GM19328 (cell line): ENCODE results near the gene LAPTM4A.
"Not testable (repeated sequence)": the region's sequence is repeated elsewhere in the genome, so short reads cannot be mapped to it uniquely, and the experiment has no call there.

Experiments used
- ATAC-seq: cut with Tn5 transposase; IDR thresholded peaks from one replicate; pipeline ENCODE4 v1.9.1; 2021; ENCODE audit warnings: mild to moderate bottlenecking, moderate library complexity; ENCODE audit not compliant: unreplicated experiment

Gene LAPTM4A

DNA sequence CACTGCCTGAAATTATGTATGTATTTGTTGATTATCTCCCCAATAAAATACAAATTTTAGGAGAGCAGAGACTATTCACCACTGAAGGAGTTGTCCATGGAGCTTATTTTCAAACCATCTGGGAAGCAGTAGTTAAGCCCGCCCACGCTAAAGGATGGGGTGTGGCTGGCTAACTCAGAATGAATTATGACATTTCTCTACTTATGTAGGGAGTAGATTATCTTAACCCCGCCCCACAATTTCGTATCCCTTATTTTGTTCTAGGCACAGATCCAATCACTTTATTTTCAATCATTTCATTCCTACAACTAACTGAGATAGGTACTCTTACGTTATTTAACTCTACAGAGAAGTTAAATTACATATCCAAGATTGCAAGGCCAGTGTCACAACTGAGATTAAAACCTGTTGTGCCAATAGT is 1.4 kb upstream of the LAPTM4A start:
- no peak for ATAC-seq

- ATAC-seq: no peak
Observed at GRCh38 chr2:20052229-20052851, 912 bp upstream of the LAPTM4A start.

DNA sequence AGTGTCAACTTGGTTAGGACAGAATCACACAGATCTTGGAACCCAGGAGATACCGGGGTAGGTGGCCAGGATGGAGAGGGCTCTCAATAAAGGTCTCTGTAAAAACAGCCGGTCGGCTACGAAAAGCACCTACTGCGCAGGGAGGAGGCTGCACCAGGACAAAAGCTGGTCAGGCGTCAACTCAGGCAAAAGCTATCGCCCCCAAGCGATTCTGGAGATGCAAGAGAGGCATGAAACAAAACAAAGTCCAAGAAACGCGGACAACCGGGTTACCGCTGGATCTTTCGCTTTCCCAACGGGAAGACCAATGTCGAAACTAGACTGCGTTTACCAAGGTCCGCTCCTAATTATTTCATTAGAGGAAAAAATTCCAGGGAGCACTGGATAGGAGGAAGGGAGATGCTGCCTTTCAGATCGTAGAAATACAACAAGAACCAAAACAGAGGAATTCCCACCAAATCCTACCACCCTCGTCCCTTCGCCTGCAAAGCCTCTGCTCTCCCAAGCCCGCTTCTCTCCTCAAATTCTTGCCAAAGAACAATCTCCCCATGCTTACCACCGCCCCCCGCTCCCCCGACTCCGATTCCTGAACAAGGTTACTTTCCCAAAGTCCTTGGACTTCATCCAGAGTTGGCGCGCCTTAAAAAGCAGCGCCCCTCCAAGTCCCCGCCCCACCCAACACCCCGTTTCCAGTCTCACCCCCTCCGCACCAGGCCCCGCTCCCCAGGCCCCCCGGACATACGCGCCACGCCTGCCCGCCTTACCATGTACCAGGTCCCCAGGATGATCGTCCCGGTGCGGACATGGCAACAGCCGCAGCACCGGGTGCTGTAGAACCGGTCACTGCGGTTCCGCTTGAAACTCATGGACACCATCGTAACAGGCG is 539 bp downstream of the LAPTM4A start:
- ATAC-seq: peak; percentile 15

DNA sequence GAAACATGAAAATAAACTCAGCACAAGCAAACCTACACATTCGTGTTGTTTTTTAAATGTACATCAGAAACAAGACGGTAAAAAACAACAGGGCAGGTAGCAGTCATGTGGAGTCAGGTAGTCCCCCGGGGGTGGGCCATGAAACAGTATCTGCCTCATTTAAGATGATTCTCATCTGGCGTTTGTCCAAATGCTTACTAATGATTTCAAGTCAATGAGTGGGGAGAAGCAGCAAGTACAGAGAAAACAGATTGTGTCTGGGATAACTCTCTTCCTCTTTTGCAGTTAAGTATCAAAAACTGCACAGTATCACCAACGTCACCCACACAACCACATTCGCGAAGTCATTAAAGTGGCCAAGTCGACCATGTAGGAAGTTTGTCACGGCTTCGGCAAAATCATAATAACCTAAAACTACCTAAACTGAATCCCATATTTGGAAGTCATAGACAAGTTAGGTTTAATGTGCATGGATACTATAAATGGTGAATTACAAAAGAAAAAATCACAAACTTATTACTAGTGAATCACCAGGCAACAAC is 1.3 kb downstream of the LAPTM4A start:
- ATAC-seq: no peak

DNA sequence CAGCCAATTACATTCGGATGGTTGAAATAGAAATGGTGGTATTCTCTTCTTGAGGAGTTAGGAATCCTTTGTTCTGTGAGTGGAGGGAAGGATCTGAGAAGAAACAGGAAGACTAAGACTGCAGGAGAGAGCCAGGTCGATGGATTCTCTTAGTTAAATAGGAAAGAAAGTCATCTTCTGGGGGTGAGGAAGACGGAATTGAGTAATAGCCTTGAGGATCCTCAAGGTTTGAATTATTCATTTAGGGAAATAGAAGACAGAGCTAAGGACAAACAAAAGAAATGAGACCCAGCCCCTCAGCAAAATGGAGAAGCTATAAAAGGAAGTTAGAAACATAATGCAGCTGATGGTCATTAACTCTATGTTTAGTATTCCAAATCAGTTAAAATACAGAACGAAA is 1.8 kb downstream of the LAPTM4A start:
- no peak for ATAC-seq

DNA sequence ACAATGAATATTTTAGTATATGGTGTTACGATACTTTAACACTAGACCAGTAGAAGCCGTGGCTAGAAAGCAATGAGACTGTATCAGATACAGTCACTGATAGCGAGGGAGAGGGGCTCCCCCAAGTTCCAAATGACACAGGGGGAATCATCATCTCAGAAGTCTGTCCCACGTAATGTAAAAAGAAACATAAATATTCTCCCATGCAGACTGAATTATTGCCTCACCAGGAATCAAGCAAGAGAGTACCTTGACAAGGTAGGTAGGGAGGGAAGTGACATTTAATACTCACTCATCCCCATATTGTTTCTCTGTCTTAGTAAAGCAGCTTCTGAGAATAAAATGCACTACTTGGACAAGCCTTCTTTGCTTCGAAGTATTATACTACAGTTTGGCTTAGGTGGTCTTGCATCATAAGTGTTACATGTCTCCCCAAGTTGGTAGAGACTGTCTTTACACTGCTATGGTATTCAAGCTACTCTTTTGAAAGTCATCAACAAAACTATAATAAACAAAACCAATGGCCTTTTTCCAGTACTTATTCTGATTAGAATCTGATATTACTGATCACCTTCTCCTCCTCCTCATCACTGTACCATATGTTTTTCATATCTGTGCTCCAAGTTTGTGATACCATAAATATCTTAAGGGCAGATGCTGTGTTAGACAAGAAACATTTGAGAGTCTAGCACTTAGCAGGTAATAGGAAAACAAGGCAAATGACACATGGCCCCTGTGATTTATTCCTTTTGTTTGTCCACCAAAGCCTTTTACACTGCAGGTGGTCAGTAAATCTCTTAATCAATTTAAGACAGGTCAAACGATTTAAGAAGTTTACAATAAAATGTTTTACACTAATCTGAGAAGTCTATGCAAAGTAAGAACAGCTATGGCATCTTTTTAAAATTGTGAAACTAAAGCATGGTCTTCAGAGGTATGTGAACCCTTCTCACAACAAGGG is 2.7 kb downstream of the LAPTM4A start:
- ATAC-seq: no peak

- ATAC-seq: not testable (repeated sequence)
Observed at GRCh38 chr2:20045712-20046292, 5.6 kb downstream of the LAPTM4A start.

DNA sequence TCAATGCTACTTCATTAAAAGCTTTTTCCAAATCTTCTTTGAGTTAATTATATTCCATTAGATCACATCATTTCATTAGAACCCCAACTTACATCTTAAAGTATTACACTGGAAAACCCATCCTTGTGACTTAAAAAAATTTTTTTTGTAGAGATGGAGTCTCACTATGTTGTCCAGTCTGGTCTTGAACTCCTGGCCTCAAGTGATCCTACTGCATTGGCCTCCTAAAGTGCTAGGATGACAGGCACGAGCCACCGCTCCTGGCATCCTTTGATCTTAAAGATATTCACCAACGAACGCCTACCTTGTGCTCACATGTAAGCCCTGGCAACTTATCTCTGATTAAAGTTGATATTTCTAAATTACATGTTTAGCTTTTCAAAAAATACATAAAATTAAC is 6.7 kb downstream of the LAPTM4A start:
- no peak for ATAC-seq

DNA sequence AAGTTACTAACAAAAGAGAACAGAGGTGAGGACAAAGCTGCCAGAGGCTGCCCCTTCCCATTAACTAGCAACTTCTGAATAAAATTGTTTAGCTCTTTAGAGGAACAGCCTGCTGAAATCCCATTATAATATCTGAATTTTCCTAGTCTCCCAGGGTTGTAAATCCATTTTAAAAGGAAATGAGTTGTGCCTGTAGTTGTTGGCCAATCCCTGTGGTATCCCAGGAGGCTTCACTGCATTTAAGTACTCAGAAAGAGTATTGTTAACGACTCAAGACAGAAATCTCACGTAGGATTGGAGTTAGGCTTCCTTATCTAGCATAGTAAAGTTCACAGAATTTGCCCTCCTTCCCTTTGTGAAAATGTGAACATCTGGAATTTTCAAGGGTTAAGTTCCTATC is 8.9 kb downstream of the LAPTM4A start:
- ATAC-seq: no peak

DNA sequence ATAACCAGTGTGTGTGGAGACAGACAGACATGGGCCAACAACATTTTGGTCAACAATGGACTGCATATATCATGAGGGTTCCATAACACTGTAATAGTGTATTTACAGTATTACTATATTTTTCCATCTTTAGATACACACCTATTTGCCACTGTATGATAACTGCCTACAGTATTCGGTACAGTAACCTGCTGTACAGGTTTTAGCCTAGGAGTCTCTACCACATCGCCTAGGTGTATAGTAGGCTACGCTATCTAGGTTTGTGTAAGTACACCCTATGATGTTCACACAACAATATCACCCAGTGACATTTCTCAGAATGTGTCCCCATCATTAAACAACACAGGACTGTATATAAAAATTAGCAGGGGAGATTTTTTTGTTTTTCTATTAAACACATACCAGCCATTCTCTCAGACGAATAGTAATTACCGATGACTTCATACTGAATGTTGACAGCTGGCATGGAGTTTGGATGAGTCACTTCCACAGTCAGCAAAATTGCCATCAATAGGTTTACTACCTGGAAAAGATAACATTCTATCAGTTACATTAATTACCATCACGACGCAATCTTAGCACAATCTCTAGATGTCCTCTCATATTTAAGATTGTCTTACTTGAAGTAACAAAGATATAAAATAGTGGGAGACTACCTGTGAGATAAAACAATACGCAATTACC is 10.8 kb downstream of the LAPTM4A start:
- no peak for ATAC-seq

GRCh38 chr2:20037660-20038059 is 13.8 kb downstream of the LAPTM4A start:
- no peak for ATAC-seq

GRCh38 chr2:20035955-20036666 is 15.3 kb downstream of the LAPTM4A start:
- no peak for ATAC-seq

GRCh38 chr2:20034821-20035220 is 16.6 kb downstream of the LAPTM4A start:
- ATAC-seq: no peak

- ATAC-seq: no peak
Observed at GRCh38 chr2:20034218-20034617, 17.2 kb downstream of the LAPTM4A start.

DNA sequence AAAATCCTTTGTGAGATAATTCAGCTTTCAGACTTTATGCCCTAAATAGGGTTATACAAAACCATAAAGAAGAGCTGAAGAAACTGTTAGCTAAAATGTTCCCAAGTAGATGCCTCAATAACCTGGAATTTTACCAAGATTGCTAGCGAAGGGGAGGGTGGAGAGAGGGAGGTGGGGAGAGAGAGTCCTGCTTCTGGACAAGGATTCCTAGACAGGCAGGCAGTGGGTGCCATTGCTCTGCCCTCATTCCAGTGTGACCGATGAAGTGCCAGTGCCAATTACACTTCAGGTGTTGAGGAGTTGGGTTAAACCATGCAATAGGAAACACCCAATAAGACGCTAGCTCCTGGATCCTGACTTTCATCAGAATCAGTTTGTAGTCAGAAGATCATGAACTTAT is 18.1 kb downstream of the LAPTM4A start:
- ATAC-seq: no peak

GRCh38 chr2:20030224-20030623 is 21.2 kb downstream of the LAPTM4A start:
- ATAC-seq: no peak

GRCh38 chr2:20027705-20028434 is 23.6 kb downstream of the LAPTM4A start:
- ATAC-seq: no peak

DNA sequence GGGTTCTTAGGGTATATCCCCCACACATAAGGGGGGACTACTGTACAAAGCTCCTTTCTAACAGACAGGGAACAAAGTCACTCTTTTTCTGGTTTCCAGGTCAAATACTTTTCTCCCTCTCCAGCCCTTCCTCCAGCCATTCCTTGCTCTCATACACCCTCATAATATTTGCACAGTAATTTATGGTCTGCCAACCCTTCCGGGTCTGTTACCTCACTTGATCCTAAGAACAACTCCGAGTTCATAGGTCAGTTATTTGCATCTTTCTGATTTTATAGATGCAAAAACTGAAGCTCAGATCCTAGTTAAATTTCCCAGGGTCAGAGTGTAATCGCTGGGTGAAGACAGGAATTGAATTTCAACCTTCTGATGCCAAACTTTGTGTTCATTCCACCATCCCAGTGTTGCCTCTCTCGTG is 24.2 kb downstream of the LAPTM4A start:
- no peak for ATAC-seq
